ENCODE data around the gene LENEP.
"Not testable (repeated sequence)": the region's sequence is repeated elsewhere in the genome, so short reads cannot be mapped to it uniquely, and the experiment has no call there.

Gene LENEP

DNA sequence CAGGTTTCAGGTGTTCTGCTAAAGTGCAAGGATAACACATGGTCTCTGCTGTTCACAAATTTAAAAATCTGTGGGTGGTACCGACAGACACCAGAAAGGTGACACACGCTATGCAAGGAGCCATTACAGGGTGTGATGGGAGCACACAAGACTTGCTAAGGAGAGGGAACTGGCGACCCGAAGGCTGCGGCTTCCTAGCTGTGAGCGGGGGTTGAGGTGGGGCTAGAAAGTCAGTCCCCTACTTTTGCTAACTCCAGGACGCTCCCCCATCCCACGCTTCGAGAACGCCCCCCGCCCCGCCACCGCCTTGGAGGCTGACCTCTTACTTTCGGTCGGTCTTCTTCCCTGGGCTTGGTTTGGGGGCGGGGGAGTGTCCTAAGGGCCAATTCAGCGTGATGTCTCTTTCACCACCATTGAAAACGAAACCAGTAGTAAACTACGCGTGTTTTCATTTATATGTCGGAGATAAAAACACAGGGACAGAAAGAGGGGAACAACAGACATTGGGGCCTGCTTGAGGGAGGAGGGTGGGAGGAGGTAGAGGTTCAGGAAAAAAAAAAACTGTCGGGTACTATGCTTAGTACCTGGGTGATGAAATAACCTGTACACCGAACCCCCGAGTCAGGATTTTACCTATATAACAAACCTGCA, 17.9 kb upstream of the LENEP start:
- DNase-seq, result peak; percentile 57 to 68

DNA sequence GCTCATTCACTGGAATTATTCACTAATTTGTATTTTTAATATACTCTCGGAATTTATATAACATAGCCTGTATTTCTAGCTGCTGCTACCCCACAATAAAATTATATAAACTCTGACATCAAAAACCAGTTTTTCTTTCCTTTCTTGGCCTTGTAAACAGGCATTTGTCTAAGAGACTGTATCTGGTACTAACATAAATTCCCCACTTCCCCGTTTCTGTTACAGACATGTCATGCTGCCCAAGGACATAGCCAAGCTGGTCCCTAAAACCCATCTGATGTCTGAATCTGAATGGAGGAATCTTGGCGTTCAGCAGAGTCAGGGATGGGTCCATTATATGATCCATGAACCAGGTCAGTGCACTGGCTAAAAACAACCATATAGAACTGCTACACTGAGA, 15.6 kb upstream of the LENEP start:
- not testable (repeated sequence) for DNase-seq

DNA sequence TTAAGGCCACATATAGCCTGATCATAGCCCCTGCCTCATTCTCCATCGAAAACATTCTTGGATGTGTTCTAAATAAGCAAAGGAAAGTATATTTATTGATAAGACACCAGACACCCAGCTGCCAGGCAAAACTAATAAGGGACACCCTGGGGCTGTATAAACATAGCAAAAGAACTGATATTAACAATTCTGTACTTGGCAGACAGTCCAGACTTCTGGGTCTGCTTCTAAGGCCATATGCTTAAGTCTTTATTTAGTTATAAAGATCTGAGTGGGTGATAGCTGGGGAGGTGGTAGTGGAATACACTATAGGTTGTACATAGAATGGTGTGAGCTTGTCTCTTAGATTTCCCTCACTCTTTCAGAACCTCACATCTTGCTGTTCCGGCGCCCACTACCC, 15.0 kb upstream of the LENEP start:
- DNase-seq, result no peak

DNA sequence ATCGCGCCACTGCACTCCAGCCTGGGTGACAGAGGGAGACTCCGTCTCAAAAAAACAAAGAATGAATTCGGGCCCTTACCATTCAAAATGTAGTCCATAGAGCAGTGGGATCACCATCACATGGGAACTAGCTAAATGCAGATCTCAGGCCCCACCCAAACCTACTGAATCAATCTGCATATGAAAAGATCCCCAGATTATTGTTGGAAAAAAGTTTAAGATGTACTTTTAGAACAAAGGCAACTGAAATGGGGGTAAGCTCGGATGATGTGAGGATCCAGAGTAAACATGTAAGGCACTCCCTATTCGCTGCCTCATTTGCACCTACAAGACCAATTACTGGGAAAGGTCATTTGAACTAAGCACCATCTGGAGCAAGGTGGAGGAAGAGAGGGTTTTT, 11.0 kb upstream of the LENEP start:
- DNase-seq, result no peak

DNA sequence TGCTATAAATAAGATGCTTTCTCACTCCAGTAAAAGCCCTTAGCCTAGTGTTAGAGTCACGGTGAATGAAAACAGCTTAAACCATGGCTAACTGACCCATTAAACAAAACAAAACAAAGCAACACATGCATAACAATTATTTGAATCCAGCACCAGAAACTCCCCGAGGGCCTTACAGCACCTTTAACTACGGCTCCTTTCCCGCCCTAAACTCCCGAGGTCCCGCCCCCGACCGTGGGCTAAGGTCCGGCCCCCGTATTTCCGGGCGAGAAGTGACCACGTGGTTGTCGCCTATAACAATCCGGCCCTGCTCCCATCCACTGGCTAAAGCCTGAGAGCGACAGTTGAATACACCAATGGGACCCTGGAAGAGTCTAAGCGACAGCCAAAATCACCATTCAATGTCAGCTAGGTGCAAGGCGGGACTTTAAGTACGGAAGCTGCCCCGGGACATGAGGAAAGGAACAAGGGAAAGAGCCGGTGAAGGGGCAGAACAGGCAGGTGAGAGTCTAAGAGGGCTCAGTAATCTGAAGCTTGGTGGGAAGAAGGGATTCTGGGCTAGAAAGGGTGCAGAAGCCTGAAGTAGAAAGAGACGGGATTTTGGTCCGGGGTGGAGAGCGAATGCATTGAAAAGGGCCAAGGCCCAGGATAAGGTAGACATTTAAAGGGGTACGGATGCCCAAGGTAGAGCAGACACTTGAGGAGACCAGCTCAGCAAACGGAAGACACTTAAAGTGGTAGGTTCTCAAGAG, 10.3 kb upstream of the LENEP start, which contains the start of gene FLAD1:
Gene FLAD1 (plus strand): TSS at position 448 of the 752 bp plus-strand sequence. CDS start 351 bp downstream, outside the sequence.
- peak; percentile 97 to 99 for DNase-seq

DNA sequence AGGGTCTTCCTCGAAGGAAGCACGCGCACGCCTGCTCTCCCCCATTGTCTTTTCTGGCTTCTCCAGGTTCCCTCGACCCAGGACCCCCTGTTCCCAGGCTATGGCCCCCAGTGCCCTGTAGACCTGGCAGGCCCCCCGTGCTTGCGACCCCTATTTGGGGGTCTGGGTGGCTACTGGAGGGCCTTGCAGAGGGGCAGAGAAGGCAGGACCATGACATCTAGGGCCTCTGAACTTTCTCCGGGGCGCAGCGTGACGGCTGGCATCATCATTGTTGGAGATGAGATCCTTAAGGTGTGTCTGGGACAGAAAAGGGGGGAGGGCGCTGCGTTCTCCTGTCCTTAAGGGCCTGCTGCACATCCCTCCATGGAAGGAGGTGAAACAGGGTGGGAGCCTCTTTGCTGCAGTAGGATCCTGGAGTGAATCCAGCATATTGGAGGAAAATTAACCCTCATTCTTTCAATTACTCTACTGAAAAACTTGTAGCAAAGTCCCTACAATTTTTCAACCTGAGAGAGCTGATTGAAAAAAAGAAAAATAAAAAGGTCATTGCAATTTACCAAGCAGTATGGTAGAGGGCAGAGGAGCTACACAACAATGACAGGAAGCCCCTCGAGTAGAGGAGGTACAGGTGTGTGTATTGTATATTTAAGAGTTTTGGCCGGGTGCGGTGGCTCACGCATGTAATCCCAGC, 9.5 kb upstream of the LENEP start:
- DNase-seq, result no peak

DNA sequence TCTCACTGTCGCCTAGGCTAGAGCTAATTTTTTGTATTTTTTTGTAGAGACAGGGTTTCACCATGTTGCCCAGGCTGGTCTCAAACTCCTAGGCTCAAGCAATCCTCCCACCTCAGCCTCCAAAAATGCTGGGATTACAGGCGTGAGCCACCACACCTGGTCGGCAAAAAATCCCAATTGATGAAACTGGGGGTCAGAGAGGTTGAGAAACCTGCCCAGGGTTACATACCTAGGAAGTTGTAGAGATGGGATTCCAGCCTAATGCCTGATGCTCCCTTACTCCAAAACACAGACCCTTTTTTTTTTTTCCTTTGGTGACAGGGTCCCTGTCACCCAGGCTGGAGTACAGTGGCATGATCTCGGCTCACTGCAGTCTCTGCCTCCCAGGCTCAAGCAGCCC, 6.7 kb upstream of the LENEP start:
- DNase-seq, result not testable (repeated sequence)

DNA sequence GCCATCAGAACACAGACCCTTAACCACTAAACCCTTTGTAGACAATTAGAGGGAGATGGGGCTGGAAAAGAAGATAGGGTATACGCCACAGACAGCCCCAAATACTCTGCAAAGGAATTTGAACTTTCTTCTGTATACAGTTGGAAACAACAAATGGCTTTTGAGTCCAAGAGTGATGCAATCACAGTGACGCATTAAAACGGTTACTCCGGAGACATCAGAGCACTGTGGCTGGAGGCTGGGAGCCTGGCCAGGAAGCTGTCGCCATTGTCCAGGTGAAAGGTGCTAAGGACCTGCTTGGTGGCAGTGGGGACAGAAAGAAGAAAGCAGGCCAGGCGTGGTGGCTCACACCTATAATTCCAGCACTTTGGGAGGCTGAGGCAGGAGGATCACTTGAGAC, 6.1 kb upstream of the LENEP start:
- DNase-seq, result no peak

DNA sequence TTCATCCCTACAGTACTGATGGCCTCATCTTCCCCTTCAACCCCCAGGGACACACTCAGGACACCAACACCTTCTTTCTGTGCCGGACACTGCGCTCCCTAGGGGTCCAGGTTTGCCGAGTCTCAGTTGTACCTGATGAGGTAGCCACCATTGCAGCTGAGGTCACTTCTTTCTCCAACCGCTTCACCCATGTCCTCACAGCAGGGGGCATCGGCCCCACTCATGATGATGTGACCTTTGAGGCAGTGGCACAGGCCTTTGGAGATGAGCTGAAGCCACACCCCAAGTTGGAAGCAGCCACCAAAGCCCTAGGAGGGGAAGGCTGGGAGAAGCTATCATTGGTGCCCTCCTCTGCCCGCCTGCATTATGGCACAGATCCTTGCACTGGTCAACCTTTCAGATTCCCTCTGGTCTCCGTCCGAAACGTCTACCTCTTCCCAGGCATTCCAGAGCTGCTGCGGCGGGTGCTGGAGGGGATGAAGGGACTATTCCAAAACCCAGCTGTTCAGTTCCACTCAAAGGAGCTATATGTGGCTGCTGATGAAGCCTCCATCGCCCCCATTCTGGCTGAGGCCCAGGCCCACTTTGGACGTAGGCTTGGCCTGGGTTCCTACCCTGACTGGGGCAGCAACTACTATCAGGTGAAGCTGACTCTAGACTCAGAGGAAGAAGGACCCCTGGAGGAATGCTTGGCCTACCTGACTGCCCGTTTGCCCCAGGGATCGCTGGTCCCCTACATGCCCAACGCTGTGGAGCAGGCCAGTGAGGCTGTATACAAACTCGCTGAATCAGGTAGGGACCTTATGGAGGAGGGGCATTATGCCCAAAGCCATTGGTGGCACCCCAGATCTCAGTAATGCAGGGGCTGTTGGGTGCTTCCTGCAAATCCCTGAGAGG, 5.1 kb upstream of the LENEP start:
- no peak for DNase-seq

DNA sequence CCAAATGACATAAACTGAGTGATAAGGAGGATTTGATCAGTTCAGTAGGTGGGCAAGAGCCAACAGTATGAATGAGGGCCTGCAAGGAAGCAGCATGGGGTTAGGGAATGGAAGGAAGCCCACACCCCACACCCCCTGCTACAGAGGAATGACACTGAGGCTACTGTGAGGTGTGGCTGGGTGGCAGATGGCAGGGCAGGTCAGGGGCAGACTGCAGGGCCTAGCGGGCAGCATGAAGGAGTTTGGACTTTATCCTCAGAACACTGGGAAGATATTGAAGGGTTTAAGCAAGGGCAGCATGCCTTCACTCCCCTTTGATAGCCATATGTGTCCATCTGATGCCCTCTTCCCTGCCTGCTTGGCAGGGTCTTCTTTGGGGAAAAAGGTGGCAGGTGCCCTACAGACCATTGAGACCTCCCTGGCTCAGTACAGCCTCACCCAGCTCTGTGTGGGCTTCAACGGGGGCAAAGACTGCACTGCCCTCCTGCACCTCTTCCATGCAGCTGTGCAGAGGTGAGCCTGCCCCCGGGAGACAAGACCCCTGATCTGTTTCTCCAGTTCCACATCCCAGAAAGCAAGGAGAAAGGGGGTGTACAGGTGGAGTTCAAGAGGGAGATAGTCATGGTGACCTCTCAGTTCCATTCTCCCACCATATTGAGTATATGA, 4.1 kb upstream of the LENEP start:
- DNase-seq, result no peak

DNA sequence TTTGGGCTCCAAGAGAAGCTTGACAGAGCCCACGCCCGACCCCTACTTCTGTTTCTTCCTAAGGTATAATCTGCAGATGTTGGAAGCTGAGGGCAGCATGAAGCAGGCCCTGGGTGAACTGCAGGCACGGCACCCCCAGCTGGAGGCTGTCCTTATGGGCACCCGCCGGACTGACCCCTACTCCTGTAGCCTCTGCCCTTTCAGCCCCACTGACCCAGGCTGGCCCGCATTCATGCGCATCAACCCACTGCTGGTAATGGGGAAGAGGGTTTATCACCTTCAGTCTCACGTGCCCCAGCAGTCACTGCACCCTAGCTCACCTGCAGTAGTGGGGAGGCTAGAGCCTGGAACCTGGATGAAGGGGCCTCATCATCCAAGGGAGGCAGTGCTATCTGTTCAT, 3.1 kb upstream of the LENEP start:
- DNase-seq, result no peak

DNA sequence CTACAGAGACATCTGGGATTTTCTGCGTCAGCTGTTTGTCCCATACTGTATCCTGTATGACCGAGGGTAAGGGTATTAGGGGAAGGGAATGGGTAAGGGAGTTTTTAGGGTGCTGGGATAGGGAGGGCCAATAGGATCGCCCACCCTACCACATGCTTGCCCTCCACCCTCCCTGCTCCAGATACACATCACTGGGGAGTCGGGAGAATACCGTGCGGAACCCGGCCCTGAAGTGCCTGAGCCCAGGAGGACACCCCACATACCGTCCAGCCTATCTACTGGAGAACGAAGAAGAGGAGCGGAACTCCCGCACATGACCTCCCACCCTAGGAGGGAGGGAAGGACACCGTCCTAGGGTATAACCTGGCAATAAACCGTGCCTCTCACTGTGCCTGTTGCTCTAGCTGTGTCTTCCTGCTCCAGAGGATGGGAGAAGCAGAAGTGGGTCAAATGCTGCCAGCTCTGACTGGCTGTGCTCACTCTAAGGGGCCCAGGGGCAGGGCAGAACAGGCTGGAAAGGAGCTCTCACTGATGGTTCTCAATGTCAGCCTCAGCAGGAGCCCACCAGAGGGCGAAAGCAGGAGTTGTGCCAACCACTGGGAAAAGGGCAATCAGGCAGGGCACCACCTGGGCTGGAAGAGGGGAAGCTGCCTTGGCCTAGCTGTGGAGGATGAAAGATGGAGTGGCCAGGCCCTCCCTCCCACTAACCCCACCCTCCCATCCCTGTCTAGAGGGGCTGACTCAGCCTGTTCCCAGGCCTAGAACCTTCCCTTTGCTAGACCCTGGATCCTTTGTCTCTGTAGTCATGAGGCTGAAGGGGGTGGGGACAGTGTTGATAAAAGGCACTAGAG, 440 bp upstream of the LENEP start:
- DNase-seq, result no peak

DNA sequence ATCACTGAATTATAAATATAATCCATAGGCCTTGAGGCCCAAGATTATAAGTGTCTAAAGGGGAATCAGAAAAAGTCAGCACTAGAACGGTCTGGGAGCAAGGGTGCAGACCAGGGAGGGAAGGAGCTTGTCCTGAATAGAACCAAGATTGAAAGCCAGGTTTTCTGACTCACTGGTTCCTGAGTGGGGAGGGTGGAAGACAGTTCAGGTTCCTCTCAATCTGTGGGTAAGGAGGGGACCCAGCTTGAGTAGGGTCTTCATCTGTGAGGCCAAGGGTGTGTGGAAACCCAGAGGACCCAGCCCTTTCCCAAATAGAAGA, 842 bp downstream of the LENEP start:
- DNase-seq, result no peak

DNA sequence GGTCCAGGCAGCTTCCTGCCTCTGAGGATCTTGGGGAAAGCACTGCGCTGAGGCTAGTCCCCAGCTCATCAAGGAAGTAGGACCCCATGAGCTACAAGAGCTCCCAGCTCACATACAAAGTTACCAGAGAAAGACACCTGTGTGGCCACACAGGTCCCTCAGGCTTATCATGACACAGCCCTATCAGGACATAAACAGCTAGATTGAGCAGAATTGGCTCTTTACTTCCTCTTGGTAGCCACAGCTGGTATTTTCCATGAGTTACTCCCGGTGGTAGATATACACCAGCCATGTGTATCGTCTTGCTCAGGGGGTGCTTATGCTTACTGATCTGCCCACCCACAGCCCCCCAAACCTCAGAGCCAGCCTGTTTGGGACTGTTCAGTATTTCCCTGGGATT, 1.2 kb downstream of the LENEP start:
- DNase-seq, result no peak

DNA sequence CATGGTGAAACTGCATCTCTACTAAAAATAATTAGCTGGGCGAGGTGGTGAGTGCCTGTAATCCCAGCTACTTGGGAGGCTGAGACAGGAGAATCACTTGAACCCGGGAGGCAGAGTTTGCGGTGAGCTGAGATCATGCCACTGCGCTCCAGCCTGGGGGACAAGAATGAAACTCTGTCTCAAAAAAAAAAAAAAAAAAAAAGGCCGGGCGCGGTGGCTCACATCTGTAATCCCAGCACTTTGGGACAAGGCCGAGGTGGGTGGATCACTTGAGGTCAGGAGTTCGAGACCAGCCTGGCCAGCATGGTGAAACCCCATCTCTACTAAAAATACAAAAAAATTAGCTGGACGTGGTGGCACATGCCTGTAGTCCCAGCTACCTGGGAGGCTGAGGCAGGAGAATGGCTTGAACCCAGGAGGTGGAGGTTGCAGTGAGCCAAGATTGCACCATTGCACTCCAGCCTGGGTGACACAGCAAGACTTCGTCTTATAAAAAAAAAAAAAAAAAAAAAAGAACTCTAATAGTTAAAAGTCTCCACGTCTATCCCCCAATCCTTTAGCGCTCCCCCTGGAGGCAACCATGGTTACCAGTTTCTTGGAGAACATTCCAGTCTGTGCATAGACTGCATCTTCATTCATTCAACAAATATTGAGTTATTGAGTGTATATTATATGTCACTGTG, 2.1 kb downstream of the LENEP start:
- DNase-seq, result not testable (repeated sequence)

DNA sequence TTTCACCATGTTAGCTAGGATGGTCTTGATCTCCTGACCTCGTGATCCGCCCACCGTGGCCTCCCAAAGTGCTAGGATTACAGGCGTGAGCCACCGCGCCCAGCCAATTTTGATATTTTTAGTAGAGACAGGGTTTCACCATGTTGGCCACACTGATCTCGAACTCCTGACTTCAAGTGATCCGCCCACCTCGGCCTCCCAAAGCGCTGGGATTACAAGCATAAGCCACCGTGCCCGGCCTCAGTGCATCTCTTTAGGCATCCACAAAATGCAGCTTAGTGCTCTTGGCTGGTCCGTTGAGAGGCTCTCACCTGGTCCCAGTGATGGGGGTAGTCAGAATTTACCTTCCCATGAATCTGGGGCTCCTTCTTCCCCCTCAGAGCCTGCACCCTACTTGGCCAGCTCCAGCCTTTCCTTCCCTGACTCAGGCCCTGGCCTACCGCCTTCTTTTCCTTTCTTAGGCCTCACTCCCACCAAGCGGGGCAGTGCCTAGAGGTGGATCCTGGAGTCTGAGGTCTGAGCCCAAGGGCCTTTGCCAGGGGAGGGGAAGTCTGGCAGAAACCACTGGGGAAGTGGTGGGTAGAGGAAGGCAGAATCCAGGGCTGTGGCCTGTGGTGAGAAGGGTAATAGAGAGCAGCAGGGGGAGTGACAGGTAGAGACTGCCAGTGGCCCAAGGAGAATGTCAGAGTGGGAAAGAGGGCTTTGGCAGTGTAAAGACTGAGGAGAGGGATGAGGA, 3.7 kb downstream of the LENEP start:
- DNase-seq, result no peak

DNA sequence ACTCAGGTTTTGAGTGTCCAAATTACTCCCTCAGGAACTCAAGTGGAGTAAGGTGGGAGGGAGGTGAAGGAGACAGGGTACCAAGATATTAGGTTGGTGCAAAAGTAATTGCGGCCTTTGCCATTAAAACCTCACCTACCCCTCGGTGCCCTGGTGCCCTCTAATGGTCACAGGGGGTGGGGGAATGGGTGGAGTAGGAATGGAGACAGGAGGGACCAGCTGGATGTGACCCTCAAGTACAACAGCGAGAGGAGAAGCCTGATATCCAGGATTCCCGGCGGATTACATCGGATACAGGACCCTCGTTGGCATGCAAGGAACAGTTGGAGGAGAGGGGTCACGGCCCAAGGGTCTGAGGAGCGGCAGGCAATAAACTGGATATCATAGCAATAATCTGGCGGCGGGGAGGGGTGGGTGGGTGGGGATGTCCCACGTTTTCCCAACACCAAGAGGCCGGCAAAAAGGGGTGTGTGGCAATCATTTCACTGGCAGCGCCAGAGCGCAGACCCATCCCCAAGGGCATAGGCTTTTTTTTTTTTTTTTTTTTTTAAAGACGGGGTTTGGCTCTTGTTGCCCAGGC, 4.9 kb downstream of the LENEP start:
- no peak for DNase-seq

DNA sequence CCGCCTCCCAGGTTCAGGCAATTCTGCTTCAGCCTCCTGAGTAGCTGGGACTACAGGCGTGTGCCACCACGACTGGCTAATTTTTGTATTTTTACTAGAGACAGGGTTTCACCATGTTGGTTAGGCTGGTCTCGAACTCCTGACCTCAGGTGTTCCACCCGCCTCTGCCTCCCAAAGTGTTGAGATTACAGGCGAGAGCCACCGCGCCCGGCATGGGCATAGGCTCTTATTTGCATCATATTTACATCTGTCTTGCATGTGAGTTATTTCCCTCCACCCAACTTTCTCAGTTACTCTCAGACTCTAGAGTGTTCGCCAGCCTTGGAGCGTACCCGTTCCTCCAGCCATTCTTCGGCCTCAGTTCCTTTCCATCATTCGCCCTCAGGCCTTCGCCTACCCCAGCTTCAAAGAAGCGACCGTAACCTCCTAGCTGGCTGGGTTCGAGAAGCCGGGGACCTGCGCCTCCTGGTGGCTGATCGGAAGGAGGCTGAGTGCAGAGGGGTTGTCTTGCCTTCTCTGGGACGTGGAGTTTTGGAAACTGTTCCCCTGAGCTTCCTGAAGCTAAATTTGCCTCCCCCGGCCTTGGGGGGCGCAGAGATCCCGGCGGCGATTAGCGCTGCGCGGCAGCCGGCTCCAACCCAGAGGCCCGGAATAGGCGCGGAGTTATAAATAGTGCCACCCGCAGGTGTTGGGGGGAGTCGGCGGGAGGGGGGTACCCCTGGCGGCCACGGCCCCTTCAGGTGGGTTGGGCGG, 5.6 kb downstream of the LENEP start:
- DNase-seq, result peak; percentile 72 to 77

Data from CD4-positive, alpha-beta T cell treated with Interferon alpha-2 for 1 hour (primary cell).